Parathyroid adenoma (tissue), 2 donors: ENCODE data around the gene PRG3.
"Not testable (repeated sequence)": the region's sequence is repeated elsewhere in the genome, so short reads cannot be mapped to it uniquely, and the experiment has no call there.

Experiments used
- H2AFZ ChIP-seq: fragments of 300-600 bp; sonication (generic); one replicate; pipeline ENCODE4 v1.7.0; 2017; ENCODE audit warnings: antibody characterized with exemption, mild to moderate bottlenecking
- H3K27ac ChIP-seq: fragments of 300-600 bp; sonication (generic); one replicate; pipeline ENCODE4 v1.7.0; 2017
- H3K27me3 ChIP-seq: fragments of 300-600 bp; sonication (generic); one replicate; pipeline ENCODE4 v1.7.0; 2017; ENCODE audit warnings: low read length; ENCODE audit not compliant: control insufficient read depth, insufficient read depth
- H3K36me3 ChIP-seq: fragments of 300-600 bp; sonication (generic); one replicate; pipeline ENCODE4 v1.7.0; 2017; ENCODE audit warnings: low read length; ENCODE audit not compliant: control insufficient read depth, insufficient read depth
- H3K4me1 ChIP-seq: fragments of 300-600 bp; sonication (generic); one replicate; pipeline ENCODE4 v1.7.0; 2017; ENCODE audit warnings: control low read depth
- H3K4me2 ChIP-seq: fragments of 300-600 bp; sonication (generic); one replicate; pipeline ENCODE4 v1.7.0; 2017; ENCODE audit warnings: low read length
- H3K4me3 ChIP-seq: fragments of 300-600 bp; sonication (generic); one replicate; pipeline ENCODE4 v1.7.0; 2017; ENCODE audit warnings: low read depth, low read length
- H3K79me2 ChIP-seq: fragments of 300-600 bp; sonication (generic); one replicate; pipeline ENCODE4 v1.7.0; 2017; ENCODE audit warnings: control low read depth
- H3K9ac ChIP-seq: fragments of 300-600 bp; sonication (generic); one replicate; pipeline ENCODE4 v1.7.0; 2017; ENCODE audit warnings: mild to moderate bottlenecking
- H3K9me3 ChIP-seq: fragments of 300-600 bp; sonication (generic); one replicate; pipeline ENCODE4 v1.7.0; 2017; ENCODE audit warnings: low read length; ENCODE audit not compliant: control insufficient read depth
- TF ChIP-seq, protein P1 (sequence below): fragments of 300-600 bp; sonication (generic); IDR thresholded peaks from one replicate; pipeline ENCODE4 v1.7.0; 2017; ENCODE audit warnings: antibody characterized with exemption, mild to moderate bottlenecking
- donor health status: primary hyperparathyroidism.

Gene PRG3

DNA sequence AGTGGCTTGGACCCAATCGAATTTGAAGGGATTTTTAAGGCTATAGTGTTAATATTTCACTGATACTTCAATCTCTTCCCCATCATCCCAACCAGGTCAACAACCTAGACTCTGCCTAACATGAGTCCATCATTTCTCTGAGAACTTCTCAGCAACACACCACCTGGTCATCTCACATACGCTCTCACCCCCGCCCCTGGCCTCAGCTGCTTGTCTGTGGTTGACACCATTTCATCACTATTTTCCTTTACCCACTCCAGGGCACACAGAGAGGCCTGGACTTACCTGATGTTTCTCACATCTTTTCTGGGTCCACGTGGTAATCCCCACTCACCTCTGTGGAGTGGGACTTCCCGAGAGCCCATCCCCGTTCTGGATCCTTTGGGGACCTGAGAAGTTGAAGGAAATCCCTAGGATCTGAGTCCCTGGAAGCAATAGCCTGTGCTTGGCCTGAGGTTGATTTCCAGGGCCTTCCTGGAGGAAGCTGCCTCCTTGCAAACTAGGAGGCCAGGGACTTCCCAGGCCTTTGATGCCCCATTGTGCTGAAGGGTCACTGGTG lies 39.6 kb downstream of the PRG3 start:
- Histone ChIP-seq H2AFZ (no peak overlapping the region), H3K4me3 (no peak overlapping the region), H3K27ac (no peak overlapping the region), H3K4me2 (no peak overlapping the region), H3K9me3 (no peaks in the 10 kb centered on the region), H3K36me3 (no peaks in the 10 kb centered on the region), H3K9ac (no peak overlapping the region), H3K27me3 (no peaks in the 10 kb centered on the region), H3K4me1 (peaks cover 4% of the 10 kb centered on the region), H3K79me2 (no peaks in the 10 kb centered on the region)
- TF ChIP-seq, protein P1, sequence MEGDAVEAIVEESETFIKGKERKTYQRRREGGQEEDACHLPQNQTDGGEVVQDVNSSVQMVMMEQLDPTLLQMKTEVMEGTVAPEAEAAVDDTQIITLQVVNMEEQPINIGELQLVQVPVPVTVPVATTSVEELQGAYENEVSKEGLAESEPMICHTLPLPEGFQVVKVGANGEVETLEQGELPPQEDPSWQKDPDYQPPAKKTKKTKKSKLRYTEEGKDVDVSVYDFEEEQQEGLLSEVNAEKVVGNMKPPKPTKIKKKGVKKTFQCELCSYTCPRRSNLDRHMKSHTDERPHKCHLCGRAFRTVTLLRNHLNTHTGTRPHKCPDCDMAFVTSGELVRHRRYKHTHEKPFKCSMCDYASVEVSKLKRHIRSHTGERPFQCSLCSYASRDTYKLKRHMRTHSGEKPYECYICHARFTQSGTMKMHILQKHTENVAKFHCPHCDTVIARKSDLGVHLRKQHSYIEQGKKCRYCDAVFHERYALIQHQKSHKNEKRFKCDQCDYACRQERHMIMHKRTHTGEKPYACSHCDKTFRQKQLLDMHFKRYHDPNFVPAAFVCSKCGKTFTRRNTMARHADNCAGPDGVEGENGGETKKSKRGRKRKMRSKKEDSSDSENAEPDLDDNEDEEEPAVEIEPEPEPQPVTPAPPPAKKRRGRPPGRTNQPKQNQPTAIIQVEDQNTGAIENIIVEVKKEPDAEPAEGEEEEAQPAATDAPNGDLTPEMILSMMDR, result no peak

DNA sequence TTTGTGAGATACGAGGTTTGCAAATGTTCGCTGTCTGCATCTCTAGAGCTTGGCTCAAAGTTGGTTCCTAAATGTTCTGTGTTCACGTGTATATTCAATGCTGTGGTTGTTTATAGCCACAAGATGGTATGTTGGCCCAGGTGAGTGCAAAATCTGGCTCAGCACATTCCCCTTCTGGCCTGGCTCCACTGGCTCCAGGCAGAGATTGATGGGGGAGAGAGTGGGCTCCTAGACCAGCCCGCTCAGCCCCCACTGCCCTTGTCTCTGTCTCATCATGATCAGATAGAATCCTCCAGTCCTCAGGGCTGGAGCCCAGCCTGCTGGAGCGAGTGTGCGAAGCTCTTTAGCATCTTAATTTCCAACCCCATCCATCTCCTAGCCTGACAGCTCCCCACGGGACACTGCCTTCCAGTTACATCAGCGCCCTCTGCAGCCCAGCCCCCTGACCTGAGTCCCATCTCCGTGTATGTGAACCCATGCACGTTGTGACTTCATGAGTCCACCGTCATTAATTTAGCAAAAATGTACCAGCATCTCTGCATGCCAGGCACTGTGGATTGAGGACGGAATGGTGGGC lies 40.8 kb downstream of the PRG3 start:
- H3K27ac ChIP-seq, result no peak overlapping the region
- H2AFZ ChIP-seq, result peak overlapping the region; percentile 54
- H3K79me2 ChIP-seq, result no peaks in the 10 kb centered on the region
- H3K9ac ChIP-seq, result no peak overlapping the region
- peaks cover 4% of the 10 kb centered on the region for H3K4me1 ChIP-seq
- no peaks in the 10 kb centered on the region for H3K36me3 ChIP-seq
- H3K4me2 ChIP-seq, result no peak overlapping the region
- no peaks in the 10 kb centered on the region for H3K9me3 ChIP-seq
- TF ChIP-seq, protein P1, result no peak
- H3K27me3 ChIP-seq, result no peaks in the 10 kb centered on the region
- H3K4me3 ChIP-seq, result no peak overlapping the region

DNA sequence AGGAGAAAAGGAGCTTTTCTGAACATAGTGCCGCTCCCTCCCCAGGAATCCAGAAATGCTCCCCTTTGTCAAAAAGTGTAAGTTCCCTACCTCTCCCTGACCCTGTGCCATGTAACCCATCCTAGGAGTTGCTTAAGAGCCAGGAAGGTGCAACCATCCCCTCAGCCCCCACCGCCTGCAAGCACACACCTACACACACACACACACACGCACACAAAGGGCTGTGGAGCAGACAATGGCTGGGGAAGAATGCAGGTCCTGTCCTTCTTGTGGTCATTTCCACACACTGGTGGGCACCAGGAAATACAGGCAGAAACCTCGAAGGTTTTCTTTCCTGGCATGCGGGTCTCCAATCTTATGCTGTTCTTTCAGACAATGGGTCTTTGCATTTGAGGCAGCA lies 41.6 kb downstream of the PRG3 start:
- no peak overlapping the region for H3K4me3 ChIP-seq
- H3K4me2 ChIP-seq, result no peak overlapping the region
- TF ChIP-seq, protein P1, result no peak
- H2AFZ ChIP-seq, result no peak overlapping the region
- peaks cover 8% of the 10 kb centered on the region for H3K4me1 ChIP-seq
- no peaks in the 10 kb centered on the region for H3K9me3 ChIP-seq
- H3K27ac ChIP-seq, result no peak overlapping the region
- no peaks in the 10 kb centered on the region for H3K36me3 ChIP-seq
- H3K79me2 ChIP-seq, result no peaks in the 10 kb centered on the region
- no peaks in the 10 kb centered on the region for H3K27me3 ChIP-seq
- no peak overlapping the region for H3K9ac ChIP-seq

DNA sequence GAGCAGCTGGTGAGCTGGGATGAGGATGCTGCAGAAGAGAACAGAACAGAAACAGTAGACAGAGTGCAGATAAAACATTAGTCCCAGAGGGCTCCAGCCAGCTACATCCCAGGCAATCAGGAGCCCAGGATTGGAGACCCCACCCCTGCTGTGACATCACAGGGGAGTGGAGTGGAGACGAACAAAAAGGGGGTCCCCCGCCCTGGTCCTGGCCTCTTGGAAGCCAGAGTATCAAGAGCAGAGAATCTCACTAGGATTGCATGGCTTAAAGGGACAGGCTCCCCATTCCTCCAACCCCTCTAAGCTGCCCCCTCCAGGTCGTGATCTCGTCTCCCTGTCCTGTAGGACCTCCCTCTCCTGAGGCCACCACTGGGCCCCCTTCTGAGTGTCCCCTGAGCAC lies 42.8 kb downstream of the PRG3 start, which contains the start of gene P2RX3:
Gene P2RX3, plus strand, starts transcription at position 211 of the 400 bp plus-strand sequence. CDS start 199 bp downstream, outside the sequence.
- H3K4me1 ChIP-seq, result peaks cover 8% of the 10 kb centered on the region
- H3K9ac ChIP-seq, result no peak within 1 kb of the TSS
- no peaks in the 10 kb centered on the region for H3K9me3 ChIP-seq
- no peak within 1 kb of the TSS for H2AFZ ChIP-seq
- H3K79me2 ChIP-seq, result no peaks in the 10 kb centered on the region
- no peaks in the 10 kb centered on the region for H3K36me3 ChIP-seq
- TF ChIP-seq, protein P1, result no peak
- H3K27ac ChIP-seq, result no peak within 1 kb of the TSS
- no peaks in the 10 kb centered on the region for H3K27me3 ChIP-seq
- H3K4me3 ChIP-seq, result no peak within 1 kb of the TSS
- H3K4me2 ChIP-seq, result no peak within 1 kb of the TSS

DNA sequence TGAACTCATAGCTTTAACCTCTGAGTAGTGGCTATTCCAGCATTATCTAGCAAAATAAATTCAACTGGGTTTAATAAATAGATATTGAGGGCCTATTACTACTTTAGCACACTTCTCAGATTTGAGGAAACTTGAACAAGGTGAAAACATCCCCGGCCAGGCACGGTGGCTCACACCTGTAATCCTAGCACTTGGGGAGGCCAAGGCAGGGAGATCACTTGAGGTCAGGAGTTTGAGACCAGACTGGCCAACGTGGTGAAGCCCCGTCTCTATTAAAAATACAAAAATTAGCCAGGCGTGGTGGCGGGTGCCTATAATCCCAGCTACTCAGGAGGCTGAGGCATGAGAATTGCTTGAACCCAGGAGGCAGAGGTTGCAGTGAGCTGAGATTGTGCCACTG lies 44.1 kb downstream of the PRG3 start:
- H3K79me2 ChIP-seq, H3K4me3 ChIP-seq, H3K4me1 ChIP-seq, H3K27ac ChIP-seq, H3K4me2 ChIP-seq, H3K36me3 ChIP-seq, H3K9ac ChIP-seq, H3K9me3 ChIP-seq, H2AFZ ChIP-seq, H3K27me3 ChIP-seq: not testable (repeated sequence)
